NB4 (cell line): Measurements from ENCODE around the gene CYTH1.

Source experiments
- CTCF ChIP-seq: IDR thresholded peaks from one replicate; pipeline ENCODE4 v1.5.1; 2012; ENCODE audit warnings: low read depth, low read length
- MYC ChIP-seq: IDR thresholded peaks from 2 replicates; pipeline ENCODE4 v1.6.1; 2011; ENCODE audit warnings: low read depth, low read length
- POLR2A ChIP-seq: IDR thresholded peaks from 2 replicates; pipeline ENCODE4 v1.6.1; 2011; ENCODE audit warnings: mild to moderate bottlenecking; ENCODE audit not compliant: insufficient read length; ENCODE audit errors: extremely low read depth

DNA sequence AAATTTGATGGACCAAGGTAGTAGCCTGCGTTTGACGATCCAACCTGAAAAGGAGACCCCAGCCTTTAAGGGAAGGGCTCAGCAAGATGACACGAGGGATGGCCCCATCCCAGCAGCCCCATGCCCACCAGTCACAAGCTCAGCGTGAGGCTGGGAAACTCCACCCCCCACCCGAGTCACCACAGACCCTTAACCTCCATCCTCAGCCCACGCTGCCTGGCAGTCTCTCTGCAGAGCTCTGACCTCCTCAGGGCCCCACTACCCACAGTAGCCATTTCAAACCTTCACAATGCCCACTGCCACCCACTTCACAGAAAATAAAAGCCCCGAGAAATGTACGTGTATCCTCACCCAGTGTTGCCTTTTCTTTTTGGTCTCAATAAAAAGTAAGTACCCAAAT, 39.9 kb upstream of the CYTH1 start:
- no peak for TF ChIP-seq CTCF
- no peak for TF ChIP-seq POLR2A
- TF ChIP-seq MYC: no peak
